HG03571 (cell line): ENCODE results near the gene OR3A3.

Source experiments
- ATAC-seq: cut with Tn5 transposase; IDR thresholded peaks from one replicate; pipeline ENCODE4 v1.9.1; 2021; ENCODE audit not compliant: unreplicated experiment

OR3A3 gene

GRCh38 chr17:3471599-3471998 lies 60.4 kb downstream of the OR3A3 start, which contains the start of gene SPATA22:
SPATA22 (minus strand) TSS chr17:3471819; CDS start chr17:3469325, 2,494 bp downstream.
- ATAC-seq: no peak

- no peak for ATAC-seq
Observed at GRCh38 chr17:3472137-3472536, 61.0 kb downstream of the OR3A3 start.
